HG02571 (cell line): Measurements from ENCODE around the gene KIAA0513.

ENCODE experiments used
- ATAC-seq: cut with Tn5 transposase; IDR thresholded peaks from one replicate; pipeline ENCODE4 v1.9.1; 2021; ENCODE audit warnings: mild to moderate bottlenecking, moderate library complexity; ENCODE audit not compliant: unreplicated experiment

The KIAA0513 gene

GRCh38 chr16:85129876-85130704 lies 102.5 kb downstream of the KIAA0513 start:
- no peak for ATAC-seq

DNA sequence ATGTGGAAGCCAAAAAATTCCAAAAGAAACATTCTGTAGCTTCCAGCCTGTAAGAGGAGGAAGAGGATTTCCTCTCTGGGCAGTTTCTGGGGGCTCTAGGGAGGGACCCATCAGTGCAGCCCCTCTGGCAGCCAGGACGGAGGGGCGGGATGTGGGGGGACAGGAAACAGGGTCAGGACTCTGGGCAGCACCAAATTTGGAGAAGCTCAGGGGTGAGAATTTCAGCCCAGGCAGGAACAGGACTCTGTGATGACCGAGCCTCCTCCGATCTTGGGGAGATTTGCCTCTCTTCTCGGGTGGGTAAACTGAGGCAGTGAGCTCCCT lies 103.1 kb downstream of the KIAA0513 start:
- no peak for ATAC-seq

DNA sequence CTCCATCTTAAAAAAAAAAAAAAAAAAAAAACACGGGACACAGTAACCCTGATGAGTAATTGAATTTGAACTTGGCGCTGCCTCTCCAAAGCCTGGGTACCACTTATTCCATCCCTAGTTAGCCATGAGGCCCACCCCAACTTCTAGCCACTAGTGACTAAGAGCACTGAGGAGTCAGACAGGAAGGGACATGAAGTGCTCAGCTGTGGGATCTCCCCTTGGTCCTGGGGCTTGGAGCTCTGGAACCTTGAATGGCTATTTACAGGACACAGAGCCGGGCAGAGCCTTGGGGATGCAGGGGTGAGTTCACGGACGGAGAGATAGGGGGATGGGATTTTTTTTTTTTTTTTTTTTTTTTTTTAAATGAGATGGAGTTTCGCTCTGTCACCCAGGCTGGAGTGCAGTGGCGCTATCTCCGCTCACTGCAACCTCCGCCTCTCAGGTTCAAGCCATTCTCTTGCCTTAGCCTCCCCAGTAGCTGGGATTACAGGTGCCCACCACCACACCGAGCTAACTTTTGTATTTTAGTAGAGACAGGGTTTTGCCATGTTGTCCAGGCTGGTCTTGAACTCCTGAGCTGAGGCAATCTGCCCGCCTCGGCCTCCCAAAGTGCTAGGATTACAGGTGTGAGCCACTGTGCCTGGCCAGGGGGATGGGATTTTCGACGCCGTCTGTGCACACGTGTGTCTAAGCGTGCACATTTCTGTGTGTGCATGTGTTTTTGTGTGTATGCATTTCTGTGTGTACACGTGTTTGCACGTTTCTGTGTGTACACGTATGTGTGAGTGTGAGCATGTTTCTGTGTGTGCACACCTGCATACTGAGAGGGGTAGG lies 105.1 kb downstream of the KIAA0513 start:
- no peak for ATAC-seq

DNA sequence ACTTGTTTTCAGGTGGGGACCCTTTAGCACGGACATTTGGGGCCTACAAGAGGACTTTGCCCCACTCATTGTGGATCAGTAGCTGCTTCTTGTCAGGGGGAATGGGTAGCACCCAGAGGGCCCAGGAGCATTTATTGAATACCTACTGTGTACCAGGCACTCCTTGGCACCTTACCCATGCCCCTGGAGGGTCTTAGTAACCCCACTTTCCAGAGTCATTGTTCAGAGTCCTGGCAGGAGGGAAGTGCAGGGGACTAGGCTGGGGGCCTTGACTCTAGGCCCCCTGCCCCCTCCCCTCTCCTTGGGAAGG lies 105.7 kb downstream of the KIAA0513 start:
- no peak for ATAC-seq

GRCh38 chr16:85134076-85134788 lies 106.6 kb downstream of the KIAA0513 start:
- no peak for ATAC-seq

- no peak for ATAC-seq
These were observed 107.2 kb downstream of the KIAA0513 start for GRCh38 chr16:85134789-85135142.

GRCh38 chr16:85136213-85136701 lies 108.7 kb downstream of the KIAA0513 start:
- no peak for ATAC-seq

GRCh38 chr16:85136702-85137322 lies 109.2 kb downstream of the KIAA0513 start:
- no peak for ATAC-seq

DNA sequence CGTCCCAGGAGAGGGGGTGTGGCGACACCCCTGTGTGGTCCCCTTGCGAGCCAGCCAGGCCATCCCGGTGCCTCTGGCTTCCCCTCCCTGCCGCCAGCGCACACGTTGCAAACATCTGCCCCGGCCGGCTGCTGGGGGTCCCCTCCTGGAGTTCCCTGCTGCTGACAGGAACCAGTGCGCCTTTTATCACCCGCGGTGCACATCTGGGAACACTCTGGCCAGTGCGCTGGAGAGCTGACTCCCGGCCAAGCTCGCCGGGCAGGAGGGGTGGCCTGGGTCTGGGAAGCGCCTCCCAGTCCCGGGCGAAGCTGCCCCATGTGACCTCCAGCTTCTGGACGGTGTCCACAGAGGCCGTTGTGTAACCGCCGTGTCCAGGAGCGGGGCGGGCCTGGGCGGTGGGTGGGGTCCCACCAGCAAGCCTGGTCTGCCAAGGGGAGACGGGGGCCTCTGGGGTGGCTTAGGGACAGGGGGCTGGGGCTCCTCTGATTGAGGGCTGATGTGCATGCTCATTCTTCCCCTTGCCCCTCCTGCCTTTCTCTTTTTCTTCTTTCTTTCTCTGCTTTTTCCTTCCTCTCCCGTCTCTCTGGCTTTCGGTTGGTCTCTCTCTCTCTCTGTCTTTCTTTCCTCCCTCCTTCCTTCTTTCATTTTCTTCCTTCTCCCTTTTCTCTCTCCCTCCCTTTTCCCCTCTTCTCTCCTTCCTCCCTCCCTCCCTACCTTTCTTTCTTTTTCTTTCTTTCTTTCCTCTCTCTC lies 109.9 kb downstream of the KIAA0513 start:
- no peak for ATAC-seq

DNA sequence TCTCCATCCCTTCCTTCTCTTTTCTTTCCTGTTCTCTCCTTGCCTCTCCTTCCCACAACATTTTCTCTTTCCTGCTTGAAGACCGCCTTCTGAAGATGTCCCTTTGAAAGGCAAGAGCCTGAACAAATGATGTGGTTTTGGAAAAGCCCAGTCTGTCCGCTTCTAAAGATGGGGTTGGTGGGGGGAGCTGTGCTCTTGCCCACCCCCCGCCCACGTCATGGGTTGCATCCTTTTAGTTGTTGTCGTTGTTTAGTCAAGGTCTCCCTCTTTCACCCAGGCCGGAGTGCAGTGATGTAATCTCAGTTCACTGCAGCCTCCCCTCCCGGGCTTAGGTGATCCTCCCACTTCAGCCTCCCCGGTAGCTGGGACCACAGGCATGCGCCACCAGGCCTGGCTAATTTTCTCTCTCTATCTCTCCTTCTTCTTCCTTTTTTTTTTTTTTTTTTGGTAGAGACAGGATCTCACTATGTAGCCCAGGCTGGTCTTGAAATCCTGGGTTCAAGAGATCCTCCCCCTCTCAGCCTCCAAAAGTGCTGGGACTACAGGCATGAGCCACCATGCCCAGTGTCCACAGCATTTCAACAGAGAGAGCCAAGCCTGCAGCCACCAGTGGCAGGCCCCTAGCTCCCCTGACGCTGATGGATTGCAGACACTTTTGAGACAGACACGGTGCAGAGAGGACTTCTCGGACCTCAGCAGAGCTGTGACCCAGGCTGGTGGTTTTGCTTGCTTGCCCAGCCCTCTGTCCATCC lies 110.7 kb downstream of the KIAA0513 start:
- no peak for ATAC-seq

GRCh38 chr16:85138825-85139627 lies 111.4 kb downstream of the KIAA0513 start:
- ATAC-seq: no peak

GRCh38 chr16:85139881-85140339 lies 112.3 kb downstream of the KIAA0513 start:
- ATAC-seq: no peak

GRCh38 chr16:85140455-85141012 lies 112.9 kb downstream of the KIAA0513 start:
- no peak for ATAC-seq

- no peak for ATAC-seq
These were observed 114.0 kb downstream of the KIAA0513 start for GRCh38 chr16:85141491-85142128.

DNA sequence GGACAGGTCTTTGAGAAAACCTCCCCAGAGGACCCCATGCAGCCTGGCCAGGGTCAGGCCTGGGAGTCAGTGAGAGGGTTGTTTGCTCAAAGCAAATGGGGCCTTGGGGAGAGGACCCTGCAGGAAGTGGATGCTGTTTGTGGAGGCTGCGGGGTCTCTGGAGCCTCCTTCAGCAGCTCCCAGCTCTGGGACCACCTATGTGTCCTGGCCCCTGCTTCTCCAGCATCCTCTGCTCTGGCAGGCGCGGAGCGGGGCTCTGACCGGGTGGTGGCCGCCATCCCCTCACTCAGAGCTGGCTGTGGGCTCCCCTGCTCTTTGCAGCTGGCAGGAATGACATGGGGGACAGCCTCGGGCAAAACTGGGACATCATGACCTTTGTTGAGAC lies 114.5 kb downstream of the KIAA0513 start:
- no peak for ATAC-seq

- ATAC-seq: no peak
These were observed 115.2 kb downstream of the KIAA0513 start for GRCh38 chr16:85142771-85143211.
